GM23338 (cell line): Measurements from ENCODE around the gene SLC35A1. TPM values are rescaled to one million over a fixed set of nuclear protein-coding genes. Genes with fewer than 3 reads are reported as not detected.

Source experiments
- ATAC-seq: fragments of 200-7000 bp; cut with Tn5 transposase; 3 replicates; pipeline ENCODE4 v1.9.1; 2020
- DNase-seq: peaks from one replicate; pipeline ENCODE4 v3.0.0-alpha.2; 2015; ENCODE audit warnings: low spot score
- H2AFZ ChIP-seq: fragments of 200-600 bp; sonication (generic); 2 replicates; pipeline ENCODE4 v1.8.0; 2016; ENCODE audit warnings: antibody characterized with exemption, mild to moderate bottlenecking, moderate library complexity
- H3F3A ChIP-seq: fragments of 200-600 bp; sonication (generic); replicated peaks from 2 replicates; pipeline ENCODE4 v1.8.0; 2017; ENCODE audit warnings: antibody characterized with exemption, mixed run types, low read depth
- H3K27ac ChIP-seq: fragments of 200-600 bp; sonication (generic); 2 replicates; pipeline ENCODE4 v1.6.1; 2016; ENCODE audit warnings: low read depth
- H3K27me3 ChIP-seq: fragments of 200-600 bp; sonication (generic); 2 replicates; pipeline ENCODE4 v1.8.0; 2016; ENCODE audit warnings: mild to moderate bottlenecking, mixed run types, moderate library complexity; ENCODE audit not compliant: insufficient read depth
- H3K36me3 ChIP-seq: fragments of 200-600 bp; sonication (generic); 2 replicates; pipeline ENCODE4 v1.8.0; 2016; ENCODE audit warnings: mild to moderate bottlenecking; ENCODE audit not compliant: insufficient read depth
- H3K4me1 ChIP-seq: fragments of 200-600 bp; sonication (generic); 2 replicates; pipeline ENCODE4 v1.8.0; 2016; ENCODE audit warnings: mild to moderate bottlenecking, moderate library complexity; ENCODE audit not compliant: insufficient read depth
- H3K4me2 ChIP-seq: fragments of 200-600 bp; sonication (generic); 2 replicates; pipeline ENCODE4 v1.7.1; 2017; ENCODE audit warnings: mixed run types
- H3K4me3 ChIP-seq: fragments of 200-600 bp; sonication (generic); 2 replicates; pipeline ENCODE4 v1.6.1; 2016; ENCODE audit warnings: mixed run types
- H3K79me2 ChIP-seq: fragments of 200-600 bp; sonication (generic); replicated peaks from 2 replicates; pipeline ENCODE4 v1.8.0; 2017; ENCODE audit warnings: mild to moderate bottlenecking; ENCODE audit not compliant: insufficient read depth
- H3K9me2 ChIP-seq: fragments of 200-600 bp; sonication (generic); 2 replicates; pipeline ENCODE4 v1.8.0; 2017; ENCODE audit not compliant: insufficient read depth
- H4K20me1 ChIP-seq: fragments of 200-600 bp; sonication (generic); replicated peaks from 2 replicates; pipeline ENCODE4 v1.8.0; 2017; ENCODE audit warnings: mild to moderate bottlenecking; ENCODE audit not compliant: insufficient read depth
- H3K27ac Mint-ChIP-seq: 2 replicates; pipeline ENCODE4 v1.8.0; 2020; ENCODE audit warnings: inconsistent platforms, mild to moderate bottlenecking, moderate library complexity, mixed read lengths
- H3K27me3 Mint-ChIP-seq: 3 replicates; pipeline ENCODE4 v1.8.0; 2022; ENCODE audit warnings: low read depth, mild to moderate bottlenecking, moderate library complexity, mixed read lengths, inconsistent platforms; ENCODE audit not compliant: insufficient read depth, poor library complexity
- H3K36me3 Mint-ChIP-seq: 3 replicates; pipeline ENCODE4 v1.8.0; 2021; ENCODE audit warnings: low read depth, mild to moderate bottlenecking, inconsistent platforms, moderate library complexity, mixed read lengths
- H3K4me1 Mint-ChIP-seq: 3 replicates; pipeline ENCODE4 v1.8.0; 2020; ENCODE audit warnings: mild to moderate bottlenecking, inconsistent platforms, mixed read lengths
- H3K4me3 Mint-ChIP-seq: 3 replicates; pipeline ENCODE4 v1.8.0; 2021; ENCODE audit warnings: moderate library complexity, mild to moderate bottlenecking, inconsistent platforms, mixed read lengths
- H3K9me3 Mint-ChIP-seq: 3 replicates; pipeline ENCODE4 v1.8.0; 2020; ENCODE audit warnings: moderate library complexity, mild to moderate bottlenecking, inconsistent platforms, mixed read lengths
- CREB1 ChIP-seq: fragments of 250-450 bp; sonication (Bioruptor Pico); IDR thresholded peaks from 2 replicates; pipeline ENCODE4 v1.5.0; 2020; ENCODE audit warnings: low read depth, mild to moderate bottlenecking, moderate library complexity
- ETS1 ChIP-seq: IDR thresholded peaks from 2 replicates; pipeline ENCODE4 v1.6.1; 2016; ENCODE audit warnings: antibody characterized with exemption
- EZH2 ChIP-seq: fragments of 200-600 bp; sonication (generic); IDR thresholded peaks from one replicate; pipeline ENCODE4 v1.8.0; 2017; ENCODE audit warnings: antibody characterized with exemption, mild to moderate bottlenecking, low read depth; ENCODE audit not compliant: unreplicated experiment
- EZH2phosphoT487 ChIP-seq: fragments of 200-600 bp; sonication (generic); IDR thresholded peaks from one replicate; pipeline ENCODE4 v1.8.1; 2018; ENCODE audit warnings: antibody characterized with exemption; ENCODE audit not compliant: unreplicated experiment
- JUNB ChIP-seq: IDR thresholded peaks from one replicate; pipeline ENCODE4 v1.6.1; 2016; ENCODE audit warnings: antibody characterized with exemption; ENCODE audit not compliant: unreplicated experiment
- NANOG ChIP-seq: IDR thresholded peaks from 2 replicates; pipeline ENCODE4 v1.6.1; 2016; ENCODE audit warnings: antibody characterized with exemption, borderline replicate concordance
- POLR2AphosphoS5 ChIP-seq: IDR thresholded peaks from 2 replicates; pipeline ENCODE4 v1.6.1; 2016; ENCODE audit warnings: antibody characterized with exemption, low read depth
- REST ChIP-seq: IDR thresholded peaks from one replicate; pipeline ENCODE4 v1.6.1; 2018; ENCODE audit warnings: antibody characterized with exemption; ENCODE audit not compliant: unreplicated experiment
- STAT1 ChIP-seq: IDR thresholded peaks from one replicate; pipeline ENCODE4 v1.6.1; 2016; ENCODE audit warnings: antibody characterized with exemption; ENCODE audit not compliant: unreplicated experiment
- ZNF114 ChIP-seq: fragments of 250-450 bp; sonication (Bioruptor Pico); IDR thresholded peaks from 2 replicates; pipeline ENCODE4 v1.5.0; 2020; ENCODE audit warnings: mild to moderate bottlenecking, moderate library complexity
- ZNF331 ChIP-seq: fragments of 250-450 bp; sonication (Bioruptor Pico); IDR thresholded peaks from 2 replicates; pipeline ENCODE4 v1.5.0; 2020; ENCODE audit warnings: low read depth, mild to moderate bottlenecking, moderate library complexity
- ZNF462 ChIP-seq: fragments of 250-450 bp; sonication (Bioruptor Pico); IDR thresholded peaks from 2 replicates; pipeline ENCODE4 v1.5.0; 2020; ENCODE audit warnings: mild to moderate bottlenecking, moderate library complexity
- polyA plus RNA-seq: library from polyadenylated mRNA; unstranded; fragments of >200 nt; fragmentation: Nextera tagmentation; extraction: Ambion mirVana; gene quantifications from 2 replicates; pipeline ENCODE4 v1.2.1, GENCODE V29; 2016
- total RNA-seq: library from RNA; depleted of rRNA; stranded (reverse); fragments of >200 nt; shearing (Covaris generic); gene quantifications from 2 replicates; pipeline ENCODE4 v1.2.3, GENCODE V29; 2014
- TF ChIP-seq, protein P1 (sequence below), 2 experiments: fragments of 200-600 bp in 1 of 2; sonication (generic) in 1 of 2; conservative IDR thresholded peaks; 2 replicates each; pipeline versions ENCODE4 v1.5.1 to v1.6.1; 2016 to 2017; ENCODE audit warnings: antibody characterized with exemption in 2 of 2, low read depth in 2 of 2, mild to moderate bottlenecking in 2 of 2, moderate library complexity in 1 of 2

Gene SLC35A1
- total and polyA plus RNA-seq, 2 experiments from 2014 or later = 11.1 to 15.1 TPM

- Mint-ChIP-seq H3K4me3 (no peak overlapping the region), H3K27me3 (no peaks in the 10 kb centered on the region)
- H3K36me3 ChIP-seq = 0 out of 2 replicates have a peak, but pooled peaks cover 3% of the 10 kb centered on the region
These were observed 56.4 kb downstream of the SLC35A1 start for GRCh38 chr6:87529221-87529620.

More at GRCh38 chr6:87529221-87529620, 56.4 kb downstream of the SLC35A1 start:
- H3K79me2 ChIP-seq = peaks cover 5% of the 10 kb centered on the region; the same call in 1 of the 2 replicates
- ATAC-seq (no peak), DNase-seq (no peak)
- H3K4me3 ChIP-seq = no peak overlapping the region
- no peak overlapping the region for H3K4me2 ChIP-seq
- no peaks in the 10 kb centered on the region for H4K20me1 ChIP-seq
- TF ChIP-seq ZNF462 (CRISPR knock-in tag) = no peak
- no peak for TF ChIP-seq EZH2phosphoT487
- TF ChIP-seq ETS1 = no peak
- TF ChIP-seq POLR2AphosphoS5 = no peak
- TF ChIP-seq, protein P1, sequence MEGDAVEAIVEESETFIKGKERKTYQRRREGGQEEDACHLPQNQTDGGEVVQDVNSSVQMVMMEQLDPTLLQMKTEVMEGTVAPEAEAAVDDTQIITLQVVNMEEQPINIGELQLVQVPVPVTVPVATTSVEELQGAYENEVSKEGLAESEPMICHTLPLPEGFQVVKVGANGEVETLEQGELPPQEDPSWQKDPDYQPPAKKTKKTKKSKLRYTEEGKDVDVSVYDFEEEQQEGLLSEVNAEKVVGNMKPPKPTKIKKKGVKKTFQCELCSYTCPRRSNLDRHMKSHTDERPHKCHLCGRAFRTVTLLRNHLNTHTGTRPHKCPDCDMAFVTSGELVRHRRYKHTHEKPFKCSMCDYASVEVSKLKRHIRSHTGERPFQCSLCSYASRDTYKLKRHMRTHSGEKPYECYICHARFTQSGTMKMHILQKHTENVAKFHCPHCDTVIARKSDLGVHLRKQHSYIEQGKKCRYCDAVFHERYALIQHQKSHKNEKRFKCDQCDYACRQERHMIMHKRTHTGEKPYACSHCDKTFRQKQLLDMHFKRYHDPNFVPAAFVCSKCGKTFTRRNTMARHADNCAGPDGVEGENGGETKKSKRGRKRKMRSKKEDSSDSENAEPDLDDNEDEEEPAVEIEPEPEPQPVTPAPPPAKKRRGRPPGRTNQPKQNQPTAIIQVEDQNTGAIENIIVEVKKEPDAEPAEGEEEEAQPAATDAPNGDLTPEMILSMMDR (conservative IDR thresholded peaks at IDR 0.05; ENCODE audit: low read depth in 2 of 2) = no peak
- no peak for TF ChIP-seq EZH2
- TF ChIP-seq ZNF114 (CRISPR knock-in tag) = no peak
- no peak for TF ChIP-seq STAT1
- no peak for TF ChIP-seq CREB1 (CRISPR knock-in tag)
- TF ChIP-seq REST = no peak
- no peak for TF ChIP-seq ZNF331 (CRISPR knock-in tag)
- no peak for TF ChIP-seq JUNB
- TF ChIP-seq NANOG = no peak
- no peaks in the 10 kb centered on the region for H3F3A ChIP-seq
- peaks cover 22% of the 10 kb centered on the region; the same call in 2 of the 3 replicates for H3K36me3 Mint-ChIP-seq
- H3K4me1 ChIP-seq = no peaks in the 10 kb centered on the region
- no peaks in the 10 kb centered on the region for H3K9me2 ChIP-seq
- no peak overlapping the region for H3K27ac ChIP-seq
- H3K27me3 ChIP-seq = no peaks in the 10 kb centered on the region
- H3K9me3 Mint-ChIP-seq = no peaks in the 10 kb centered on the region
- no peak overlapping the region for H2AFZ ChIP-seq
- no peak overlapping the region for H3K27ac Mint-ChIP-seq
- H3K4me1 Mint-ChIP-seq = no peaks in the 10 kb centered on the region
